Lower leg skin (tissue), 3 donors: ENCODE measurements around the gene EEF2KMT.

Experiments used
- CTCF ChIP-seq, 3 donors: fragments of 450-650 bp; IDR thresholded peaks; one replicate each; pipeline ENCODE4 v1.5.1; 2016; ENCODE audit warnings: antibody characterized with exemption in 3 of 3, mild to moderate bottlenecking in 3 of 3, moderate library complexity in 2 of 3
- POLR2A ChIP-seq, 2 donors: fragments of 450-650 bp; IDR thresholded peaks; one replicate each; pipeline ENCODE4 v1.6.1; 2016 to 2017; ENCODE audit warnings: antibody characterized with exemption in 2 of 2, mild to moderate bottlenecking in 1 of 2, moderate library complexity in 1 of 2

DNA sequence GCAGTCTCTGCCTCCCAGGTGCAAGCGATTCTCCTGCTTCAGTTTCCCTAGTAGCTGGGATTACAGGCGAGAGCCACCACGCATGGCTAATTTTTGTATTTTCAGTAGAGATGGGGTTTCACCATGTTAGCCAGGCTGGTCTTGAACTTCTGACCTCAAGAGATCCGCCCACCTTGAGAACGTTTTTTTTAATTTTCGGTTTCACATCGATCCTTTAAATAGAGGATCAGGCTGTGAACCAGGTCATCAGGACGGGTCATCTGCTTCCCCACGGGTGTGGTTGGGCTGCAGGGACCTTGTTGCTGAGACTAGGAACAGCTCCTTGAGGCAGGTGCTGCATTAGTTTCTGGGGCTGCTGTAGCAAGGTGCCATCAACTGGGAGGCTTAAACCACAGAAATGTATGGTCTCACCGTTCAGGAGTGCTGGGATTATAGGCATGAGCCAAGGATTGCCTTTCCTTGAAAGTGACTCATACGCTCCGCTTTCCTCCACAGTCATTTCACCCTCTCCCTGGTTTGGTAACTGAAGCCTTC is 55.9 kb downstream of the EEF2KMT start:
- TF ChIP-seq CTCF (IDR thresholded peaks at IDR 0.05) (no peak), POLR2A (IDR thresholded peaks at IDR 0.05) (no peak)
